ENCODE data around the gene ADAMTS9.

The ADAMTS9 gene, protein sequence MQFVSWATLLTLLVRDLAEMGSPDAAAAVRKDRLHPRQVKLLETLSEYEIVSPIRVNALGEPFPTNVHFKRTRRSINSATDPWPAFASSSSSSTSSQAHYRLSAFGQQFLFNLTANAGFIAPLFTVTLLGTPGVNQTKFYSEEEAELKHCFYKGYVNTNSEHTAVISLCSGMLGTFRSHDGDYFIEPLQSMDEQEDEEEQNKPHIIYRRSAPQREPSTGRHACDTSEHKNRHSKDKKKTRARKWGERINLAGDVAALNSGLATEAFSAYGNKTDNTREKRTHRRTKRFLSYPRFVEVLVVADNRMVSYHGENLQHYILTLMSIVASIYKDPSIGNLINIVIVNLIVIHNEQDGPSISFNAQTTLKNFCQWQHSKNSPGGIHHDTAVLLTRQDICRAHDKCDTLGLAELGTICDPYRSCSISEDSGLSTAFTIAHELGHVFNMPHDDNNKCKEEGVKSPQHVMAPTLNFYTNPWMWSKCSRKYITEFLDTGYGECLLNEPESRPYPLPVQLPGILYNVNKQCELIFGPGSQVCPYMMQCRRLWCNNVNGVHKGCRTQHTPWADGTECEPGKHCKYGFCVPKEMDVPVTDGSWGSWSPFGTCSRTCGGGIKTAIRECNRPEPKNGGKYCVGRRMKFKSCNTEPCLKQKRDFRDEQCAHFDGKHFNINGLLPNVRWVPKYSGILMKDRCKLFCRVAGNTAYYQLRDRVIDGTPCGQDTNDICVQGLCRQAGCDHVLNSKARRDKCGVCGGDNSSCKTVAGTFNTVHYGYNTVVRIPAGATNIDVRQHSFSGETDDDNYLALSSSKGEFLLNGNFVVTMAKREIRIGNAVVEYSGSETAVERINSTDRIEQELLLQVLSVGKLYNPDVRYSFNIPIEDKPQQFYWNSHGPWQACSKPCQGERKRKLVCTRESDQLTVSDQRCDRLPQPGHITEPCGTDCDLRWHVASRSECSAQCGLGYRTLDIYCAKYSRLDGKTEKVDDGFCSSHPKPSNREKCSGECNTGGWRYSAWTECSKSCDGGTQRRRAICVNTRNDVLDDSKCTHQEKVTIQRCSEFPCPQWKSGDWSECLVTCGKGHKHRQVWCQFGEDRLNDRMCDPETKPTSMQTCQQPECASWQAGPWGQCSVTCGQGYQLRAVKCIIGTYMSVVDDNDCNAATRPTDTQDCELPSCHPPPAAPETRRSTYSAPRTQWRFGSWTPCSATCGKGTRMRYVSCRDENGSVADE (N-terminal part only)

GRCh38 chr3:64687781-64688604 lies at the start of gene ADAMTS9:
Gene ADAMTS9 (minus strand): TSS chr3:64688000. CDS start chr3:64687657, 343 bp downstream.
- no peak for DNase-seq (ENCODE audit: low spot score)

- no peak for DNase-seq (ENCODE audit: low spot score)
These were observed 44.8 kb upstream of the ADAMTS9 start for GRCh38 chr3:64732576-64732975.

GRCh38 chr3:64730681-64731080 lies 42.9 kb upstream of the ADAMTS9 start:
- DNase-seq (ENCODE audit: low spot score), result no peak

DNA sequence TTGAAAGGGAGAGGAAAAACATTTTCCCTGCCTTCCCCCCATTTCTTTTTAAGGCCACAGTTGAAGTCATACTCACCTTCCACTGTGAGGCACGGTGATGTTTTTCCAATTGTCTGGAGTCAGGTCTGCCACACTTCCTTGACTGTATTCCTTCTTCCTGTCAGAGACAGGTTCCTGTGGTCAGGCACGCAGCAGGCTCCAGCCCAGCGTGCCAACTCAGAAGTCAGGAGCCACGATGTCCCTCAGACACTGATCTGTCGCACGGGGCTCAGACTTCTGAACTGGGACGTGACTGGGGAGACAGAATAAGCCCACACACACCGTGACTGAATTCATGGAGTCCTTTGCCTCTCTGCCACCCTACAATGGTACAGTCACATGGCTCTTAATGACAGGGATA lies 41.2 kb upstream of the ADAMTS9 start:
- no peak for DNase-seq (ENCODE audit: low spot score)

DNA sequence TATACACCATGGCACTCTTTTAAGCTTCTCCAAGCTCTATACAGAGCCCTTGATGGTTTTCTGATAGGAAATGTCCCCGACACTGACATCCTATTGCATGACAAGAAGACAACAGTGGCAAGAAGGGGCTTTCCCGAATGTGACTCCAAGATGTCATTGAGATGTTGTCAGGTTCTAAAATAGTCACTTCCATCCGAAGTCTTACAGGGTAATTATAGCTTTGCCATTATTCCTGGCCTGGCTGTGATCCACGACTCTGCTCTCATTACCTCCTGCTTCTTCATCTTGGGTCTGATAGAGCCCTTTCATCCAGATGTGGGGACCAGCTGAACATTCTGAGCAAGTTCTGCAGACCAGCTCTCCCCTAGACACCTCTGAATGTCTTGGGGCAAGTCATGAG lies 40.6 kb upstream of the ADAMTS9 start:
- DNase-seq (ENCODE audit: low spot score), result no peak

DNA sequence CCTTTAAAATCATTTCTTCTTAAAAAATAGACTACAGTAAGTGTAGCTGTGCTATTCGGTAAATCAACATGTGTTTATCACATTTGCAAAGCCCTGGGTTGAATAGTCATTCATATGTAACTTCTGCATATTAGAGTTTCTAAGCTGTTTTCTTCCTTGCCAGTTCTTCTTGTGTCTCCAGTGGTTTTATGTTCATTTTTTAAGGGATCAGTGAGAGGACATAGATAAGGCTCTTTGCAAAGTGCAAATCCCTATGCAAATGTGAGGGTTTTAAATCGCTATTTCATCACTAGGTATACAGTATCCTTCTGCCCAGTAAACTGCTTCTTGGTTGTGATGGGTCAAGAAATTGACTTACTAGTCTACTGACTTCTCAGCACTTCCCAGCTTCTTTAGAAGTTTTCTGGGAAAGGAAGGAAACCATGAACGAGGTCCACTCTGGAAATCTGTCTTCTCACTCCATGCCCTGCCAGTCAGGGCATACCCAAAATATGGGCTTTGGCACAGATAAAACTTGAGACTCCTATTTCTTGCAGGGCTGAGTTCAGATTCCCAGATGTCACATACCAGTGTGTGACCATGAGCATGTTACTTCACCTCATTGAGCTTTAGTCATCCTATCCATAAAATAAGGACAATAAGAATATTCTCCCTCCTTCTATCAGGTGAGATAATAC lies 38.8 kb upstream of the ADAMTS9 start:
- no peak for DNase-seq (ENCODE audit: low spot score)

- DNase-seq (ENCODE audit: low spot score), result no peak
These were observed 31.2 kb upstream of the ADAMTS9 start for GRCh38 chr3:64718976-64719375.

- DNase-seq (ENCODE audit: low spot score), result peak; percentile 1
These were observed 30.2 kb upstream of the ADAMTS9 start for GRCh38 chr3:64717872-64718613.

DNA sequence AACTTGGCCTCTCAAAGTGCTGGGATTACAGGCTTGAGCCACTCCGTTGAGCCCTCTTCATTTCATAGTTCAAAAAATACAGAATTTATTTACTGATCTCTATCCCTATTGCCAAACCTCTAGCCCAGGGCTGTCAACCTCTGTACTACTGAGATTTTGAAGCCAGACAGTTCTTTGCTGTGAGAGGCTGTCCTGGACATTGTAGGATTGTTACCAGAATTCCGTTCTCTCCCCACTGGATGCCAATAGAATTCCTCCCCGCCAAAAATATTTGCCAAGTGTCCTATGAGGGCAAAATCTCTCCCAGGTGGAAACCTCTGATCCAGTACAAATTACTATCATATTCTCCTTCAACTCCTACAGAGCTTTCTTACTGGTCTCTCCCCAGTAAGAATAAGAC lies 29.6 kb upstream of the ADAMTS9 start:
- DNase-seq (ENCODE audit: low spot score), result no peak

DNA sequence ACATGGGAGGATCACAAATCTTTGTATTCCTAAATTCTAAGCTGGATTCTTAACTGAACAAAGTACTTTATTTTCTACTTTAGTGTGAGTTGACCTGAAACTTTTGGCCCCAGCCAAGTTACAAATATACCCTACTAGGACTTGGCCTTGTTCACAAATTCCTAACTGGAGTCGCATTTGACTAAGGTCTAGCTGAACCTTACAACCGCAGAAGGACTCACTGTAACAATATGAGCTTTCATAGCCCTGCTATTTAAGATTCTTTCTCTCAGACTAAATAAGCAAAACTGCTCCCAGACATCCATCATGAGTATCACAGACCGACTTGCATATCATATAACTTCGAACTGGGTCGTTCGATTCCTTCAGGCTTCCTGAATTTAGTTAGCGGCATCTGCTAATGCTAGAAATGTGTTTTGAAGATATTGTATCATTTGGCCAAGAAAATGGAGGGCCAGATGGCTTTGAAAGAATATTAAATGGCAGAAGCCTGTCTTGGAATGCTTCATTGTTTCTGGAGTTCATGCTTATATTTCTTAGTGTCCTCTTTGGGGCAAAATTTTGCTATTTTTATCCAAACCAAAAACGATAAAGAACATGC lies 28.4 kb upstream of the ADAMTS9 start:
- no peak for DNase-seq (ENCODE audit: low spot score)

DNA sequence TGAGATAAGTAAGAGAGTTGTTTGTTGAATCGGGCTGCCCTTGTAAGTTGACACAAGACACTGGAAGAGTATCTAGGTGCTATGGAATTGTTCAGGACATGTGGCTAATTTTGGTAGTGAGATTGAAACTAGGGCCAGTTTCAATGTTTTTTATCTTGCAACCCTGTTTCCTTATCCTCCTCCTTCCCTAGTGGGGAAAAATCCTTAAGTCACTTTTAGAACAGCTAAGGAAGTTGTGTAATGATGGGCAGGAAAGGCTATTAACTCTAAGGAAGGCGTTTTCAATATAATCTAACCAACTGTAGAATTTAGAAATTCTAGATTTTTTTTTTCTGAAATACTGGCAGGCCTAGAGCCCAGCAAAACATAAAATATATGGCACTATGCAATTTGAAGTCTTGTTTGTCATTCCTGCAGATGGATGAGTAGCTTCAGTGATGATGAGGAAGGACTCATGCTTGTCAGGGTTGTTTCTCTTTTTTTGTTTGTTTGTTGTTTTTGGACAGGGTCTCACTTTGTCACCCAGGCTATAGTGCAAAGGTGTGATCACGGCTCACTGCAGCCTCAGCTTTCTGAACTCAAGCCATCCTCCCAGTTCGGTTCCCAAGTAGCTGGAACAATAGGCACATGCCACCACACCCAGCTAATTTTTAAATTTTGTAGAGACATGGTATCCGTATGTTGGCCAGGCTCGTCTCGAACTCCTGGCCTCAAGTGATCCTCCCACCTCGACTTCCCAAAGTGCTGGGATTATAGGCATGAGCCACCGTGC lies 27.6 kb upstream of the ADAMTS9 start:
- no peak for DNase-seq (ENCODE audit: low spot score)

GRCh38 chr3:64708456-64708855 lies 20.7 kb upstream of the ADAMTS9 start:
- no peak for DNase-seq (ENCODE audit: low spot score)

- DNase-seq (ENCODE audit: low spot score), result no peak
These were observed 18.1 kb upstream of the ADAMTS9 start for GRCh38 chr3:64705946-64706345.

DNA sequence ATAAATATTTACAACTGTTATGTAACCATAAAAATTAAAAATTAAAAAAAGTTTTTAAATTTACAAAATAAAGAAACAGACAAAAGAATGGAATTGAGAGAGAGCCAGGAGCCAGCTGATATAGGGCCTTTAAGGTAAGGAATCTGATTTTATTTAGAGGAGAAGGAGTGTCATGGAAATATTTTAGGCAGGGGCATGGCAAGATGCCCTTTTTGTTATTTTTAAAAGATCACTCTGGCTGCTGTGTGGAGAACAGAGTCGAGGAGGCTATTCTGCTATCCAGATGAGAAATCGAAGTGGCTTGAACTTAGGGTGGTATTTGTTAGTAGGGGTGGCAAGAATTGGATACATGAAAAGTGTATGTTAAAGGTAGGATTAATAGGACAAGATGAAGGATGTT lies 9.1 kb upstream of the ADAMTS9 start:
- DNase-seq (ENCODE audit: low spot score), result no peak

DNA sequence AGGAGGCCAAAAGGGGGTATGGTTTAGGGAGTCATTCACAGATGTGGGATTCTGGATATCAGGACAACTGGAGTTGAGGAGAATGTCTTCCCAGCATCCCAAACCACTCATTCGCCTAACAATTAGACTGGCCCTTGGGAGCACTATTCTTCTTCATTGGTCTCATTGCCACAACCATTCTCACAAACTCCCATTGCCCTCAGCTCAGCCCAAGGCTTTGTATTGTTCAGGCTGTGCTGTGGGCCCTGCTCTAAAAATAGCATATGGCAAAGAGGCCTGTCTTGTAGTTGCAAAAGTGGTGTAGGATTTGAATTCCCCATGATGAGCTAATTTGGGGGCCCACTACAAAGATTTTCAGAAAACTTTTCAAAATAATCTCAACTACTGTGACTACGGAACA lies 6.3 kb upstream of the ADAMTS9 start:
- no peak for DNase-seq (ENCODE audit: low spot score)

DNA sequence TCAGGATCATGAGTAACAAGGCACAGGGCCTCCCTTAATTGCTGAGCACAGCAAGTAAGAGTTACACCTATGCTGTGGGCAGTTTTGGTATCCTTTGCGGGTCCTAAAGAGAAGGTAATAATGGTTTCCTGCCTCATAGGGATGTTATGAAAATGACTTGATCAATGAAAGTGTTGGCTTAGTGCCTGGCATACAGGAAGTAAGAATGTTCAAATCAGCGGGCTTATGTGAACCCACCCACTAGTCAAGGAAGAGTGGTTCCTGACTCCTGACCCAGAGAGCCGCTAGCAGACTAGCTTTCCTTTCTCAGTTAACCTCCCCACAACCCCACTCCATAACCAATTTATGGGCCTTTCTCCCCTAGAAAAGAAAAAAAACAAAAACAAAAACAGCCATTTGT lies 5.2 kb upstream of the ADAMTS9 start:
- no peak for DNase-seq (ENCODE audit: low spot score)

DNA sequence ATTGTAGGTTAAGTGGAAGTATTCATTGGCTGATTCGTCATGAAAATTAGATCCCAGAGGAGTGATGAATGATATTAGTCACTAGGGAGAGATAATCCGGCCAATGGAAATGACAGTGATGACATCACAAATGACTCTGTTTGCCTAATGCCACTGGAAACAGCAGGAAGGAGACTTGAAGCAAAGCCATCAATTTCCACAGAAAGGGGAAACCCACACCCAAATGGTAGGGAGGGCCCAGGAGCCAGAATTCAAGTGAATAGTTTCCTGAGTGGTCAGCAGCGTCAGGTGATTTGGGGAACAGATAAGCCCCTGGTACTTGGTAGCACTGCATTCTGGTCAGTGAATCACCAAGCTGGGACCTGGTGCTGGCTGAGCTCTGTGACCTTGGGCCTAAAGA lies 3.3 kb upstream of the ADAMTS9 start:
- no peak for DNase-seq (ENCODE audit: low spot score)

- DNase-seq (ENCODE audit: low spot score), result no peak
These were observed 567 bp downstream of the ADAMTS9 start for GRCh38 chr3:64687086-64687780.
